Uterus (tissue), 4 donors: ENCODE results near the gene OR51B2. TPM values are rescaled to one million over a fixed set of nuclear protein-coding genes. Genes with fewer than 3 reads are reported as not detected.
A peak's percentile ranks its signal among the peaks of the same experiment; 100 is the strongest.

Source experiments
- DNase-seq, 2 donors: peaks; one replicate each; pipeline ENCODE4 v3.0.0-alpha.2; 2019 to 2020
- H3K27ac ChIP-seq, 2 donors: fragments of 200-600 bp; sonication (generic); 1 replicate in 1 of 2; 2 replicates in 1 of 2; pipeline ENCODE4 v1.5.1; 2016 to 2018
- H3K27me3 ChIP-seq, 2 donors: fragments of 200-600 bp; sonication (generic); one replicate each; pipeline ENCODE4 v1.5.1; 2018 to 2019; ENCODE audit warnings: control low read depth in 1 of 2
- H3K36me3 ChIP-seq, 2 donors: fragments of 200-600 bp; sonication (generic); one replicate each; pipeline ENCODE4 v1.5.1; 2019; ENCODE audit warnings: control low read depth in 1 of 2
- H3K4me1 ChIP-seq, 2 donors: fragments of 200-600 bp; sonication (generic); one replicate each; pipeline ENCODE4 v1.5.1; 2018 to 2019; ENCODE audit warnings: control low read depth in 1 of 2
- H3K4me3 ChIP-seq, 2 donors: fragments of 200-600 bp; sonication (generic); 1 replicate in 1 of 2; 2 replicates in 1 of 2; pipeline ENCODE4 v1.5.1; 2018 to 2019; ENCODE audit warnings: mild to moderate bottlenecking in 1 of 2
- H3K9me3 ChIP-seq, 2 donors: fragments of 200-600 bp; sonication (generic); one replicate each; pipeline ENCODE4 v1.5.1; 2019; ENCODE audit warnings: control low read depth in 1 of 2
- CTCF ChIP-seq, 4 experiments: fragments of 200-600 bp in 2 of 4; fragments of 450-650 bp in 2 of 4; sonication (generic) in 2 of 4; IDR thresholded peaks; one replicate each; pipeline ENCODE4 v1.5.1; 2016 to 2019; ENCODE audit warnings: antibody characterized with exemption in 4 of 4, mild to moderate bottlenecking in 2 of 4, moderate library complexity in 1 of 4
- POLR2A ChIP-seq, 2 donors: fragments of 450-650 bp; IDR thresholded peaks; one replicate each; pipeline ENCODE4 v1.6.1; 2016; ENCODE audit warnings: antibody characterized with exemption in 2 of 2, mild to moderate bottlenecking in 1 of 2, moderate library complexity in 1 of 2
- intact Hi-C: fragments of 100-400 bp; cut with DNase I; formaldehyde crosslinking; loops from one replicate; pipeline ENCODE4 v1.15.1; 2023; ENCODE audit warnings: low total_unique reads
- total RNA-seq, 4 donors: library from RNA; depleted of rRNA in 3 of 4; stranded (reverse); fragments of >200 nt in 3 of 4; gene quantifications; one replicate each; pipeline versions ENCODE4 v1.1.0 to v1.2.4, GENCODE V29; 2014 to 2023
- donor health status: DM: yes; HTN: yes; CAD: no.

OR51B2 gene
- total RNA-seq, 4 donors from 2014 or later, result 0.82 to 1.5 TPM; not detected in 2

GRCh38 chr11:5282628-5283027 is 41.5 kb downstream of the OR51B2 start:
- Histone ChIP-seq H3K36me3 (no peaks in the 10 kb centered on the region), H3K27ac (no peak overlapping the region), H3K27me3 (no peaks in the 10 kb centered on the region), H3K4me3 (no peak overlapping the region), H3K9me3 (no peaks in the 10 kb centered on the region), H3K4me1 (no peaks in the 10 kb centered on the region)
- no peak for TF ChIP-seq CTCF (IDR thresholded peaks at IDR 0.05)
- no peak for TF ChIP-seq POLR2A (IDR thresholded peaks at IDR 0.05)
- intact Hi-C loops, result no loop called here
- DNase-seq, result no peak

GRCh38 chr11:5281596-5281995 is 42.5 kb downstream of the OR51B2 start:
- intact Hi-C loops, result no loop called here
- H3K27me3 ChIP-seq, result no peaks in the 10 kb centered on the region
- no peak overlapping the region for H3K4me3 ChIP-seq
- no peaks in the 10 kb centered on the region for H3K4me1 ChIP-seq
- no peak overlapping the region for H3K27ac ChIP-seq
- DNase-seq, result no peak
- no peaks in the 10 kb centered on the region for H3K36me3 ChIP-seq
- H3K9me3 ChIP-seq, result no peaks in the 10 kb centered on the region
- TF ChIP-seq POLR2A (IDR thresholded peaks at IDR 0.05) (no peak), CTCF (IDR thresholded peaks at IDR 0.05) (no peak)

GRCh38 chr11:5280582-5281102 is 43.5 kb downstream of the OR51B2 start:
- Histone ChIP-seq H3K9me3 (no peaks in the 10 kb centered on the region), H3K27me3 (no peaks in the 10 kb centered on the region), H3K36me3 (no peaks in the 10 kb centered on the region), H3K4me3 (no peak overlapping the region), H3K4me1 (no peaks in the 10 kb centered on the region), H3K27ac (no peak overlapping the region)
- TF ChIP-seq POLR2A (IDR thresholded peaks at IDR 0.05), result no peak
- no peak for TF ChIP-seq CTCF (IDR thresholded peaks at IDR 0.05)
- DNase-seq, result peak; percentile 17 to 37
- intact Hi-C loops, result no loop called here

GRCh38 chr11:5279471-5280090 is 44.5 kb downstream of the OR51B2 start:
- Histone ChIP-seq H3K9me3 (no peaks in the 10 kb centered on the region), H3K27ac (no peak overlapping the region), H3K27me3 (no peaks in the 10 kb centered on the region), H3K4me1 (no peaks in the 10 kb centered on the region), H3K4me3 (no peak overlapping the region), H3K36me3 (no peaks in the 10 kb centered on the region)
- TF ChIP-seq POLR2A (IDR thresholded peaks at IDR 0.05), result no peak
- DNase-seq, result no peak
- intact Hi-C loops, result no loop called here

DNA sequence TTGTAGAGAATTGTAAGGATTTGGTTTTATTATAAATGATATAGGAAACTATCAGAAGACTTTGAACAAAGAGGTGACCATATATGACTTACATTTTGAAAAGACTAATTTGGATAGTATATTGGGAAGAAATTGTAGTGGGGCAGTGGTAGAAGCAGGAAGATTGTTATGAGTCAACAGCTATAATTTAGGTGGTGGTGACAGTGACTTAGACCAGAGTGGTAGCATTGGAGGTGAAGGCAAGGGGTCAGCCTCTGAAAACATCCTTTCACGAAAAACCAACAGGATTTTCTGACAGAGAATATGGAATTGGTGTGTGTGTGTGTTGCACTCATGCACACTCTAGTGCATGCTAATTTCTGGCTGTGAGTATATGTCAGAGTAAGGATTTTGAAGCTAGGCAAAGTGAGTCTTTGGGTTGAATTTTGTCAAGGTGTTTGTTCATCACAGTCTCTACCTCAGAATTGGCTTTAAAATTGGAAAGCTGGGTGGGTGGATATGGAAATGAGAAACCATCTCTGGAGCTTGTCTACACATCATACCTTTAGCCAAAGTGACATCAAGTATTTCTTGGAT is 46.2 kb downstream of the OR51B2 start:
- no peak overlapping the region for H3K27ac ChIP-seq
- intact Hi-C loops, result no loop called here
- no peaks in the 10 kb centered on the region for H3K9me3 ChIP-seq
- H3K4me1 ChIP-seq, result no peaks in the 10 kb centered on the region
- no peaks in the 10 kb centered on the region for H3K36me3 ChIP-seq
- TF ChIP-seq CTCF (IDR thresholded peaks at IDR 0.05) (no peak), POLR2A (IDR thresholded peaks at IDR 0.05) (no peak)
- H3K4me3 ChIP-seq, result no peak overlapping the region
- H3K27me3 ChIP-seq, result no peaks in the 10 kb centered on the region
- no peak for DNase-seq
